Skeletal muscle tissue (tissue), 4 donors: ENCODE measurements around the gene UNCX. TPM values are rescaled to one million over a fixed set of nuclear protein-coding genes. Genes with fewer than 3 reads are reported as not detected.

Experiments used
- H3K27ac ChIP-seq: one replicate; pipeline ENCODE4 v1.7.0; 2013; ENCODE audit warnings: mild to moderate bottlenecking, low read depth, low read length, inconsistent platforms
- H3K27me3 ChIP-seq, 3 donors: one replicate each; pipeline ENCODE4 v1.7.0; 2013; ENCODE audit warnings: low read length in 3 of 3; ENCODE audit not compliant: control insufficient read depth in 3 of 3, insufficient read depth in 3 of 3
- H3K36me3 ChIP-seq, 3 donors: one replicate each; pipeline ENCODE4 v1.7.0; 2013; ENCODE audit warnings: low read length in 3 of 3; ENCODE audit not compliant: control insufficient read depth in 3 of 3, insufficient read depth in 3 of 3
- H3K4me1 ChIP-seq, 3 donors: one replicate each; pipeline ENCODE4 v1.7.0; 2013; ENCODE audit warnings: low read length in 3 of 3, mild to moderate bottlenecking in 3 of 3; ENCODE audit not compliant: control insufficient read depth in 3 of 3, insufficient read depth in 3 of 3
- H3K4me3 ChIP-seq, 3 donors: one replicate each; pipeline ENCODE4 v1.7.0; 2013; ENCODE audit warnings: low read length in 3 of 3
- H3K9ac ChIP-seq, 3 donors: one replicate each; pipeline ENCODE4 v1.7.0; 2013; ENCODE audit warnings: low read length in 3 of 3, mild to moderate bottlenecking in 3 of 3, moderate library complexity in 2 of 3, low read depth in 1 of 3
- H3K9me3 ChIP-seq, 3 donors: one replicate each; pipeline ENCODE4 v1.7.0; 2013; ENCODE audit warnings: low read length in 3 of 3; ENCODE audit not compliant: control insufficient read depth in 3 of 3
- total RNA-seq: library from RNA; depleted of rRNA; stranded (reverse); fragments of >200 nt; gene quantifications from one replicate; pipeline ENCODE4 v1.2.3, GENCODE V29; 2014
- donor health status: Osteomylitis.

UNCX gene
- total RNA-seq, 1 donor from 2014 or later: not detected

- H3K36me3 ChIP-seq: no peaks in the 10 kb centered on the region
- H3K4me1 ChIP-seq: peaks cover 6 to 12% (median 8%) of the 10 kb centered on the region in 3 donors
- H3K27me3 ChIP-seq: peaks cover 34 to 54% (median 53%) of the 10 kb centered on the region in 3 donors
- H3K4me3 ChIP-seq: no peak overlapping the region
- H3K27ac ChIP-seq: no peak overlapping the region
- H3K9me3 ChIP-seq: no peaks in the 10 kb centered on the region
- no peak overlapping the region for H3K9ac ChIP-seq
Measured at GRCh38 chr7:1214516-1214915, 18.2 kb upstream of the UNCX start.

- H3K27ac ChIP-seq: no peak overlapping the region
- no peaks in the 10 kb centered on the region for H3K9me3 ChIP-seq
- no peaks in the 10 kb centered on the region for H3K36me3 ChIP-seq
- H3K4me3 ChIP-seq: no peak overlapping the region
- no peak overlapping the region for H3K9ac ChIP-seq
- peaks cover 44 to 64% (median 62%) of the 10 kb centered on the region in 3 donors for H3K27me3 ChIP-seq
- H3K4me1 ChIP-seq: no peaks in the 10 kb centered on the region
Measured at GRCh38 chr7:1218541-1219165, 14.0 kb upstream of the UNCX start.

- H3K9me3 ChIP-seq: no peaks in the 10 kb centered on the region
Measured at GRCh38 chr7:1219498-1219897, 13.2 kb upstream of the UNCX start.

GRCh38 chr7:1220000-1220726 lies 12.5 kb upstream of the UNCX start:
- no peak overlapping the region for H3K9ac ChIP-seq
- H3K27ac ChIP-seq: no peak overlapping the region
- no peak overlapping the region for H3K4me3 ChIP-seq
- H3K36me3 ChIP-seq: no peaks in the 10 kb centered on the region
- no peaks in the 10 kb centered on the region for H3K9me3 ChIP-seq
- no peaks in the 10 kb centered on the region for H3K4me1 ChIP-seq
- H3K27me3 ChIP-seq: peaks cover 51 to 63% (median 63%) of the 10 kb centered on the region in 3 donors

More at GRCh38 chr7:1219498-1219897, 13.2 kb upstream of the UNCX start:
- Histone ChIP-seq H3K36me3 (no peaks in the 10 kb centered on the region), H3K27me3 (peaks cover 51 to 69% (median 65%) of the 10 kb centered on the region in 3 donors), H3K4me3 (no peak overlapping the region), H3K4me1 (no peaks in the 10 kb centered on the region), H3K27ac (no peak overlapping the region), H3K9ac (no peak overlapping the region)

GRCh38 chr7:1220977-1221745 lies 11.5 kb upstream of the UNCX start:
- Histone ChIP-seq H3K27ac (no peak overlapping the region), H3K4me3 (no peak overlapping the region), H3K9ac (no peak overlapping the region), H3K4me1 (no peaks in the 10 kb centered on the region), H3K27me3 (peaks cover 57 to 73% (median 70%) of the 10 kb centered on the region in 3 donors), H3K9me3 (no peaks in the 10 kb centered on the region), H3K36me3 (no peaks in the 10 kb centered on the region)

GRCh38 chr7:1223196-1223981 lies 9.3 kb upstream of the UNCX start:
- no peaks in the 10 kb centered on the region for H3K9me3 ChIP-seq
- no peak overlapping the region for H3K9ac ChIP-seq
- no peak overlapping the region for H3K4me3 ChIP-seq
- H3K36me3 ChIP-seq: no peaks in the 10 kb centered on the region
- H3K27me3 ChIP-seq: peaks cover 71 to 85% (median 82%) of the 10 kb centered on the region in 3 donors
- no peaks in the 10 kb centered on the region for H3K4me1 ChIP-seq
- no peak overlapping the region for H3K27ac ChIP-seq

GRCh38 chr7:1224086-1224716 lies 8.5 kb upstream of the UNCX start:
- Histone ChIP-seq H3K36me3 (no peaks in the 10 kb centered on the region), H3K27ac (no peak overlapping the region), H3K27me3 (peaks cover 75 to 85% (median 82%) of the 10 kb centered on the region in 3 donors), H3K4me1 (no peaks in the 10 kb centered on the region), H3K9ac (no peak overlapping the region), H3K4me3 (no peak overlapping the region), H3K9me3 (no peaks in the 10 kb centered on the region)

GRCh38 chr7:1225030-1225429 lies 7.6 kb upstream of the UNCX start:
- Histone ChIP-seq H3K4me3 (no peak overlapping the region), H3K27ac (no peak overlapping the region), H3K9ac (no peak overlapping the region), H3K27me3 (peaks cover 71 to 84% (median 82%) of the 10 kb centered on the region in 3 donors), H3K36me3 (no peaks in the 10 kb centered on the region), H3K4me1 (no peaks in the 10 kb centered on the region), H3K9me3 (no peaks in the 10 kb centered on the region)

- no peak overlapping the region for H3K27ac ChIP-seq
- H3K9me3 ChIP-seq: no peaks in the 10 kb centered on the region
- H3K27me3 ChIP-seq: peaks cover 72 to 81% (median 80%) of the 10 kb centered on the region in 3 donors
- no peaks in the 10 kb centered on the region for H3K36me3 ChIP-seq
- no peak overlapping the region for H3K4me3 ChIP-seq
- H3K9ac ChIP-seq: no peak overlapping the region
- no peaks in the 10 kb centered on the region for H3K4me1 ChIP-seq
Measured at GRCh38 chr7:1225441-1226185, 7.1 kb upstream of the UNCX start.
